HG03571 (cell line): ENCODE results near the gene IL12RB2.

ENCODE experiments used
- ATAC-seq: cut with Tn5 transposase; IDR thresholded peaks from one replicate; pipeline ENCODE4 v1.9.1; 2021; ENCODE audit not compliant: unreplicated experiment

The IL12RB2 gene

GRCh38 chr1:67347688-67348472 lies 40.2 kb downstream of the IL12RB2 start:
- no peak for ATAC-seq

GRCh38 chr1:67348586-67349252 lies 41.0 kb downstream of the IL12RB2 start:
- ATAC-seq, result no peak

- ATAC-seq, result no peak
These were observed 43.1 kb downstream of the IL12RB2 start for GRCh38 chr1:67350783-67351182.

GRCh38 chr1:67352211-67352610 lies 44.5 kb downstream of the IL12RB2 start:
- no peak for ATAC-seq

DNA sequence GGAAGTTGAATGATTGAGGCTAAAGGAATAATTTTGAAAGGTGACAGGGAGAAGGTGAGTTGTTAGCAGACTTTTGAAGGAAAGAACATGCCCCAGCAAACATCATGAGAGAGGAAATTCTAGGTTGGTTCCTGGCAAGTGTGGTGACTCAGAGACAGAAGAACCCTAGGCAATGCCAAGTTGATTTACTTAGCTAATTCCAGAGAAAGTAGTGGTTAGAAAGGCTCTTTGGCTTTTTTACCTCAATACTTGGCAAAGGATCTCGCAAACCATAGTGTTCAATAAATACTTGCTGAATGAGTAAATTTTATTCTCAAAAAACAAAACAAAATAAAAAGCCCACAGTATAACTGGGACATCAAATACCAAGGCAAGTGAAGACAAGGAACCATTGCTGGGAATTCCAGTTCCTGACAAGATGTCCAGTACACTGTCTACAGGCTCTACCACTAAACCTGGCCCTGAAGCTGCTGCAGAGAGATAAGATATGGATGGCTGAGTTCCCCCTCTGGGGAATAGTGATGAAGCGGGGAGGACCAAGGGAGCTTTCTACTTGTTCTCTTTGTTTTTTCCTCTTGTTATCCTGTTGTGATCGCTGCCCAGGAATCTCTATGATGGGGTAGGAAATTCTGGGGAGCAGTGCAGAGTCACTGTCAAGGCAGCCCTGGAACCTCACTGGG lies 48.2 kb downstream of the IL12RB2 start:
- ATAC-seq, result no peak

GRCh38 chr1:67359592-67359991 lies 51.9 kb downstream of the IL12RB2 start:
- ATAC-seq, result no peak

GRCh38 chr1:67361641-67362040 lies 54.0 kb downstream of the IL12RB2 start:
- ATAC-seq, result no peak

DNA sequence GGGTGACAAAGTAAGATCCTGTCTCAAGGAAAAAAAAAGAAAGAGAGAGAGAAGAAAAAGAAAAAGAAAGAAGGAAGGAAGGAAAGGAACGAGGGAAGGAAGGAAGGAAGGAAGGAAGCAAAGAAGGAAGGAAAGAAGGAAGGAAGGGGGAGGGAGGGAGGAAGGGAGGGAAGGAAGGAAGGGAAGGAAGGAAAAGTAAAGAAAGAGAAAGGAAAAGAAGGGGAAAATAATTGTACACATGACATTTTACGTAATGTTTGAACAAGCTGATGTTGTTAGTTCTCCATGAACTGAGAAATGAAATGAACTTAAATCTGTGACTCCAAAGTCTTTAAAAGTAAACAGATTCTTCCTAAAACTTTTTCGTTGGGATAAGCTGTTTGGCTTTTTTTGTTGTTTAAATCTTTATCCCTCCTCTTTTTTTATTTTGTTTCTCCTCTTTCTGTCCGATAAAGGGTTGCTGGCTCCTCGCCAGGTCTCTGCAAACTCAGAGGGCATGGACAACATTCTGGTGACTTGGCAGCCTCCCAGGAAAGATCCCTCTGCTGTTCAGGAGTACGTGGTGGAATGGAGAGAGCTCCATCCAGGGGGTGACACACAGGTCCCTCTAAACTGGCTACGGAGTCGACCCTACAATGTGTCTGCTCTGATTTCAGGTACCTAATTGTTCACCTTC lies 59.8 kb downstream of the IL12RB2 start:
- no peak for ATAC-seq

DNA sequence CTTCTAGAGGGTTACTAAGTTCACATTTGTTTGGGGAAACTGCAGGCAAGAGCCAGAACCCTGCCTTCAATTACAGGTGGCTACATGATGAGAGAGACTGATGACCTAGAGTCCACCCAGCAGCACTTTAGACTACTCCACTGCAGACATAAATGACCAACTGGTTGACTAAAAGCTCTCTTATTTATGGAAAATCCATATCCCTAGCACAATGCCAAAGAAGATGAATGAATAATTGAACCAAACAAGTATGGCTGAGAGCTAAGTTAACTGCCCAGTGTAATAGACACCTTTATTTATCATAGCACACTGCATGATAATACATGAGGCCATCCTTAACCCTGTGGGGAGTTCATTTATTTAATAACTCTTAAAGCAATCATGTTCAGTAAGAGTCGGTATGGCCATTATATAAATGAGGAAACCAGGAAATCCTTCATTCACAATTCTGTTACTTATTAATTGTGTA lies 60.4 kb downstream of the IL12RB2 start:
- no peak for ATAC-seq

DNA sequence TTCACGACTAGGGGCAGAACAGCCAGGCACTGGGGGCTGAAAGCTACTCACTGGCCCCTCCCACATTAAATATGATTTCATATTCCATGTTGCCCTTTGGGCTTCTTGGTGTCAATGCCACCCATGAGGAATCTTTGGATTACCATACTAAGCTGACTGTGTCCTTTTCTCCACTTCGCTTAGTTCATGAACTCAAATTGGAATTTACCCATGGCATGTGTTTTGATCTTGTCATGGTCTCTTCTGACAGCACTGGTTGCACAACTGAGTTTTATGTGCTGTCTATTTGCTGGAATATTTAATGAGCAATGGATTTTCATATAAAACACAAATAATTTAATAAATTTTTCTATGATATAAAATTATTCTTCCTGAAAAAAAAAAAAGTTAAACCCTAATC lies 63.4 kb downstream of the IL12RB2 start:
- ATAC-seq, result no peak

DNA sequence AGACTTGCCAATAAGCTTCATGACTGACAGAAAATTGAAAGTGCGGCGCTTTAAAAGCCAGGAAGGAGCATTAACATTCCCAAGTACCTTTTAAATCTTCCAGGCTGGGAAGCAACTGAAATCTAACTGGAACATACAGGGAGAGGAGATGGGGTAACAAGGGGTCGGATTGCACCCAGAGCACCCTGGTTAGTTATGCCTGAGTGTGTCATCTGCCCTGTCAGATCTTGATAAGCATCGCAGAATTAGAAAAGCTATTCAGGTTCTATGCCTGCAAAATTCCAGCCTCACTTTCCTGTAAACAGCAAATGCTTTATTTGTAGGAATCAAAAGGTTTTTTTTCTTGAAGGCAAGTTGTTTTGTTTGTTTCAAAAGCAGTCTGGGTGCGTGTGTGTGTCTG lies 64.0 kb downstream of the IL12RB2 start:
- no peak for ATAC-seq

- ATAC-seq, result no peak
These were observed 64.5 kb downstream of the IL12RB2 start for GRCh38 chr1:67372136-67372535.

DNA sequence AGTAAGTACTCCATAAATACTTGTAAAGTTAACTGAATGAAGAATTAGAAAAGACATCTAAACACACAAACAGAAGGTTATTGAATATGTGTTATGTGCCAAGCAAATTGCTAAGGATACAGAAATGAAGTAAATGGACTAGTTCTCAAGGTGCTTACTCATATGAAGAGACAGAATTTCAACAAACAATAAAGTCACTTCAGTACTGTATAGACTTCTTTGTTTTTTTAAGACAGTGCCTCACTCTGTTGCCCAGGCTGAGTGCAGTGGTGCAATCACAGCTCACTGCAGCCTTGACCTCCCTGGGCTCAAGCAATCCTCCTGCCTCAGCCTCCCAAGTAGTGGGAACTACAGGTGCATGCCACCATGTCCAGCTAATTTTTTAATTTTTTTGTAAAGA lies 65.2 kb downstream of the IL12RB2 start:
- ATAC-seq, result no peak

DNA sequence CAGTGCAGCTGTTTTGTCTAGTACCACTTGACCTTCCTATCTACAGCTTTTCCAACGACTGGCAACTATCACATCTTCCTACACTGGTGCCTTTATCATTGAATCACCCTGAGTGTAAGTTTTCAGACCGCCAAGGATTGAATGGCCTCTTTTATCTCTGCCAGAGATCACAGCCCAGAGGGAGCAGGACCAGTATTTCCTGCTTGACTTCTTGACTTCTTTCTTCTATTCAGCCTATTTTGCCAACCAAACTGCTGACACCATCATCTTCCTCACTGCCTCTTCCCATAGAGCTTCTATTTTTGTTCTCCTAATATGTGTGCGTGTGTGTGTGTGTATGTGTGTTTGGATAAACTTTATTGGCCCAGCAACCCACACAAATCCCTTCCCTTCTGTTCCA lies 68.7 kb downstream of the IL12RB2 start:
- no peak for ATAC-seq

GRCh38 chr1:67377253-67377652 lies 69.6 kb downstream of the IL12RB2 start:
- no peak for ATAC-seq

- ATAC-seq, result no peak
These were observed 73.5 kb downstream of the IL12RB2 start for GRCh38 chr1:67381154-67381553.

- ATAC-seq, result no peak
These were observed 74.6 kb downstream of the IL12RB2 start for GRCh38 chr1:67382292-67382691.

GRCh38 chr1:67383999-67384638 lies 76.4 kb downstream of the IL12RB2 start:
- no peak for ATAC-seq

- no peak for ATAC-seq
These were observed 82.6 kb downstream of the IL12RB2 start for GRCh38 chr1:67390041-67390887.

GRCh38 chr1:67393240-67393639 lies 85.6 kb downstream of the IL12RB2 start:
- no peak for ATAC-seq
